SHP77 (cell line): ENCODE results near the gene COG2.
"Not testable (repeated sequence)": the region's sequence is repeated elsewhere in the genome, so short reads cannot be mapped to it uniquely, and the experiment has no call there.

Experiments used
- DNase-seq, 2 experiments: peaks; one replicate each; lab custom pipeline; 2025; lab: John Stamatoyannopoulos, UW

The COG2 gene

GRCh38 chr1:230627767-230628166 is 14.5 kb upstream of the COG2 start:
- no peak for DNase-seq

DNA sequence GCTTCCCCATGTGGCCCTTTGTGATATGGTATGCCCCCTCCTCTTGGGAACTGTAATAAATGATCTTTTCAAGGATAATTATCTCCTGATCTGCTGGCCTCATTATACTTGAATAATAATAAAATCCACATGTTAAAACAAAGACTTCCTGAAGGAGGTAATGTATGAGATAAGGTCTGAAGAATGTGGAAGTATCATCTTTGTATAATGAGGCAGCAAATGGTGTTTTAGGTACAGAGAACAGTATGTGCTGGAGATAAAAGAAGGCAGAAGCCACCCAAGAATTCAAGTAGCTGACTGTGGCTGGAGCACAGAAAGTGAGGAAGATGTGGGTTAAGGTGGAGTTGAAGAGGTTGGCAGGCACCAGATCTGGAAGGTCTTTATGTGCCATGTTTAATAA is 12.8 kb upstream of the COG2 start:
- DNase-seq: no peak

DNA sequence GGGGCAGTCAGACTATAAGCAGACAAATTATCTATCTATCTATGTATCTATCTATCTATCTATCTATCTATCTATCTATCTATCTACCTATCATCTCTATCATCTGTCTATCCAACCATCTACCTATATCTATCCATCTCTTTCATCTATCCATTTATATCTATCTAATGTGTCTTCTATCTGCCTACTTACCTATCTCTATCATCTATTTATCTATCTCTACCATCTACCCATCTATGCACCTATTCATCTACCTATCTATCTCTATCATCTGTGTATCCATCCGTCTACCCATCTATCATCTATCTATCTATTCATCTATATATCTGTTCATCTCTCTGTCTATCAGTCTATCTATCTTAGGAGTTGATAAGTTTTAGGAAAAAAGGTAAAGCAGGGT is 10.8 kb upstream of the COG2 start:
- DNase-seq: no peak

DNA sequence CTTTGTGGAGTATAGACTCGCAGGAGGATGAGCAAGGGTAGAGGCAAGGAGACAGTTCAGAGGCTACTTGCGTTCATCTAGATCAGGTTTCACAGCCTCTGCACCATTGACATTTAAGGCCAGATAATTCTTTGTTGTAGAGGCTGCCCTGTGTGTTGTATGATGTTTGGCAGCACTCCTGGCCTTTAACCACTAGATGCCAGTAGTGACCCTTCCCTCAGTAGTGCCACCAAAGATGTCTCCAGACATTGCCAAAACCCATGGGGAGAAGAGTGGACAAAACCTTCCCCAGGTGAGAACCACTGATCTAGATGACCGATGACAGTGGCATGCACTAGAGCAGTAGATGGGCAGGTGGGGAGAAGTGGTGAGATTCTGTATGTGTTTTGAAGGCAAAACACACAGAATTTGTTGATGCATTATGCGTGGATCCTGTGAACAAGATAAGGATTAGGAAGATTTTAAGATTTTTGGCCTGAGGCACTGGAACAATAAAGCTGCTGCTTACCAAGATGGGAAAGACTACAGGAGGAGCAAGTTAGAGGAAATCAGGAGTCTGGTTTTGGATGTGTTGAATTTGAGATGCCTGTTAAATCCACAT is 9.9 kb upstream of the COG2 start:
- DNase-seq: peak; percentile 55 to 71

GRCh38 chr1:230633469-230633868 is 8.8 kb upstream of the COG2 start:
- DNase-seq: peak in 1 of 2 experiments; percentile 19

- no peak for DNase-seq
Observed at GRCh38 chr1:230634384-230634783, 7.9 kb upstream of the COG2 start.

GRCh38 chr1:230636575-230637148 is 5.6 kb upstream of the COG2 start:
- no peak for DNase-seq

GRCh38 chr1:230639714-230640209 is 2.5 kb upstream of the COG2 start:
- peak in 1 of 2 experiments; percentile 24 for DNase-seq

DNA sequence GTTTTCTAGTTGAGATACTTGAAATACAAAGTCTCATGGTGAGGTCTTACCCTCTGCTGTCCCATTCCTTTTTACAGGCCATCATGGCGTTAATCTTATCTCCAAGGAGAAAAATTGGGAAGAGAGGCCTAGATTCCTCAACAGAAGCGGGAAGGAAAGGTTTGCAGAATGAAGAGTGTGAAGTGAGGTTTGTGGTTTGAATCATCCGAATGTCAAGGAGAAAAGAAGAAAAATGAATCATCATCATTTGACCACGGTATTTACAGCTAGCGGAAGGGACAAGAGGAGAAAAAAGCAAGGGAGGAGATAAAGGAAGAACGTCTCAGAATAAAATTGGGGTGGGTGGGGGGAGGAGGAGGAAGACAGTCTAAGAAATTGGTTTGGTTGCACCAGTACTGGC is 935 bp upstream of the COG2 start:
- DNase-seq: no peak

GRCh38 chr1:230641900-230642262 is 400 bp upstream of the COG2 start:
- DNase-seq: no peak

- no peak for DNase-seq
Observed at GRCh38 chr1:230643908-230644307, 1.6 kb downstream of the COG2 start.

- no peak for DNase-seq
Observed at GRCh38 chr1:230646710-230647302, 4.5 kb downstream of the COG2 start.

DNA sequence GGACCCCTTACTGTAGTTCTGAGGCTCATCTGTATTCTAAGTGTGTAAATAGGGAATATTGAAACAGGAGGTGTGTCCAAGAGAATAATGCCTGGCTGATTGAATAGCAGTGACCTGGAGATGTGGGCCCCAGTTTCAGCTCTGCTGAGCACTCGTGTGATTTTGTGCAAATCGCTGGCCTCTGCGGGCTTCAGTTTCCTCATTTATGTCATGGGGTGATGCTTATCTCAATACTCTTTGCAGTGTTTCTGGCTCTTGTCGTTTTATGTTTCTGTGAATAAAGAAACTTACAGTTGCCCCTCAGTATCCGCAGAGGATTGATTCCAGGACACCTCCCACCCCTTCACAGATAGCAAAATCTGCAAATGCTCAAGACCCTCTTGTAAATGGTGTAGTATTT is 5.0 kb downstream of the COG2 start:
- no peak for DNase-seq

GRCh38 chr1:230648114-230648513 is 5.8 kb downstream of the COG2 start:
- no peak for DNase-seq

- DNase-seq: no peak
Observed at GRCh38 chr1:230650300-230650699, 8.0 kb downstream of the COG2 start.

GRCh38 chr1:230651235-230651634 is 9.0 kb downstream of the COG2 start:
- DNase-seq: no peak

- DNase-seq: not testable (repeated sequence)
Observed at GRCh38 chr1:230656719-230657118, 14.4 kb downstream of the COG2 start.

GRCh38 chr1:230658103-230658502 is 15.8 kb downstream of the COG2 start:
- DNase-seq: not testable (repeated sequence)

- DNase-seq: no peak
Observed at GRCh38 chr1:230658691-230659090, 16.4 kb downstream of the COG2 start.

GRCh38 chr1:230661976-230662375 is 19.7 kb downstream of the COG2 start:
- DNase-seq: peak; percentile 45 to 48

DNA sequence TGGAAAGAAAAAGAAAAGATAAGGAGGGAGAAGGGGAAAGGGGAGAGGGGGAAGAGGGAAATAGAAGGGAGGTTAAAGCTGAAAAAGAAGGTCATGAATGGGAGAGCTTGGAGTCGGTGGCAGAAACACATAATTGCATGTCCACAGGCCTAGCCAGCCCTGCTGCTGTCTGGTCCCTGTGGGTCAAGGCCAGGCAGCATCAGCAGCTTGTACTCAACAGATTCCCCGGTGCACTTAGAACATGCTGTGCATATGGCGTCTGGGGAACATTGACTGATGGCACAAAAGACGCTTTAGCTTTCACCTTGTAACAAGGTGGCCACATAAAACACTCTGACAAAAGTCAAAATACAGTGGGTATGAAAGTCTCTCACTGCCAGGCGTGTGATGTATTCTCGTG is 25.9 kb downstream of the COG2 start:
- no peak for DNase-seq

- DNase-seq: no peak
Observed at GRCh38 chr1:230669543-230669942, 27.3 kb downstream of the COG2 start.

GRCh38 chr1:230674581-230674980 is 32.3 kb downstream of the COG2 start:
- no peak for DNase-seq

- DNase-seq: no peak
Observed at GRCh38 chr1:230677200-230677599, 34.9 kb downstream of the COG2 start.
